Measurements from ENCODE around the gene RNF157.

GRCh38 chr17:76115138-76115754 is 125.0 kb downstream of the RNF157 start:
- TF ChIP-seq POLR2A (IDR thresholded peaks at IDR 0.05) (no peak), CTCF (IDR thresholded peaks at IDR 0.05) (no peak)

All from adrenal gland (tissue), 5 donors.